Stimulated activated naive B cell treated with anti-CD40 and anti-IgM and Interleukin-4, amounts not matched to agents 10 μg/mL and 1 μg/mL and 100 μg/mL, for 72 hours (primary cell): ENCODE data around the gene SSB.
"Not testable (repeated sequence)": the region's sequence is repeated elsewhere in the genome, so short reads cannot be mapped to it uniquely, and the experiment has no call there.

ENCODE experiments used
- ATAC-seq, 2 donors: fragments of 150-1000 bp; cut with Tn5 transposase; replicated peaks; 2 replicates each; pipeline ENCODE4 v1.10.0; 2021; ENCODE audit warnings: moderate library complexity in 1 of 2
- DNase-seq: peaks from one replicate; pipeline ENCODE4 v3.0.0; 2021
- H3K27ac Mint-ChIP-seq: one replicate; pipeline ENCODE4 v1.8.0; 2022; ENCODE audit warnings: mild to moderate bottlenecking, mixed read lengths
- H3K27me3 Mint-ChIP-seq, 2 donors: one replicate each; pipeline ENCODE4 v1.8.0; 2022; ENCODE audit warnings: mixed read lengths in 2 of 2
- H3K36me3 Mint-ChIP-seq, 2 donors: one replicate each; pipeline ENCODE4 v1.8.0; 2022; ENCODE audit warnings: mixed read lengths in 2 of 2, mild to moderate bottlenecking in 1 of 2
- H3K4me1 Mint-ChIP-seq, 2 donors: one replicate each; pipeline ENCODE4 v1.8.0; 2022; ENCODE audit warnings: mixed read lengths in 2 of 2, mild to moderate bottlenecking in 1 of 2
- H3K4me3 Mint-ChIP-seq, 2 donors: one replicate each; pipeline ENCODE4 v1.8.0; 2022; ENCODE audit warnings: mild to moderate bottlenecking in 2 of 2, mixed read lengths in 2 of 2, moderate library complexity in 1 of 2
- H3K9me3 Mint-ChIP-seq, 2 donors: one replicate each; pipeline ENCODE4 v1.8.0; 2022; ENCODE audit warnings: mixed read lengths in 2 of 2, mild to moderate bottlenecking in 1 of 2

The SSB gene

DNA sequence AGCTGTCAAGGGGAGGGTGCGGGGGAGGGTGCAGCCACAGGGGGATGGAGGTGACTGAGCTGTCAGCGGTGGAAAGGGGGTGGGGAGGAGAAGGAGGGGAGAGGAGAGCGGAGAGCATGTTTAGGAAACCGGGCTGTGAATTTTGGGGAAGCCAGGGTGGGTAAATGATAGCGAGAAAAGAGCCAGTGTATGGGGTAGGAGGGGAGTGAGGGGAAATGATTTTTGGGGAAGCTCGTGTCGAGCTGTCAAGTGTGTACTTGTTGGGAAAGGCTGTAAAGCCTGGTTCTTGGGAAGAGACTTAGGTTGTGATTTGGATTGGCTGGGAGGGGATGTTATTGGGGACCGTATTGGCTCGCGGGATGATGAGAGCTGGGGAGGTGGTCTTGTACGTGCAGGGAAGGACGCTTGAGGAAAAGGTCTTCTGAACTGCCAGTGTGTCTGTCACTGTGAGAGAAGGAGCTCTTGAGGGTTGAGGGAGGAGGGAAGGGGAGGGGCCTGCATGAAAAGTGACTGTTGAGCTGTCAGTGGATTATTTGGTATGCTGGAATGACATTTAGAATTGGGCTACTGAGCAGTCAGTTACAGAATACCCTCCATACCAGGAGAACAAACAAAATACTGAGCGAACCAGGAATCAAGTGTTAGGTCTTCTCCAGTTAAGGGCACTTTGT is 29.6 kb downstream of the SSB start:
- ATAC-seq (peak; percentile 25 to 29), DNase-seq (no peak)
- H3K36me3 Mint-ChIP-seq = peaks cover 7 to 13% of the 10 kb centered on the region in 2 donors
- H3K27ac Mint-ChIP-seq = peak overlapping the region; percentile 94
- no peaks in the 10 kb centered on the region for H3K27me3 Mint-ChIP-seq
- H3K9me3 Mint-ChIP-seq = no peaks in the 10 kb centered on the region
- peaks cover 24 to 60% of the 10 kb centered on the region in 2 donors for H3K4me1 Mint-ChIP-seq
- peak overlapping the region; percentile 94 to 98 for H3K4me3 Mint-ChIP-seq

GRCh38 chr2:169834401-169834800 is 35.7 kb downstream of the SSB start:
- peaks cover 17 to 48% of the 10 kb centered on the region in 2 donors for H3K4me1 Mint-ChIP-seq
- no peaks in the 10 kb centered on the region for H3K27me3 Mint-ChIP-seq
- H3K9me3 Mint-ChIP-seq = no peaks in the 10 kb centered on the region
- no peak overlapping the region for H3K4me3 Mint-ChIP-seq
- no peak overlapping the region for H3K27ac Mint-ChIP-seq
- peaks cover 8 to 12% of the 10 kb centered on the region in 2 donors for H3K36me3 Mint-ChIP-seq
- DNase-seq (no peak), ATAC-seq (no peak)

- H3K4me3 Mint-ChIP-seq = no peak overlapping the region
- ATAC-seq (no peak), DNase-seq (no peak)
- H3K27me3 Mint-ChIP-seq = no peaks in the 10 kb centered on the region
- H3K27ac Mint-ChIP-seq = no peak overlapping the region
- peaks cover 19 to 37% of the 10 kb centered on the region in 2 donors for H3K4me1 Mint-ChIP-seq
- H3K9me3 Mint-ChIP-seq = peaks cover 0 to 2% of the 10 kb centered on the region in 2 donors
- H3K36me3 Mint-ChIP-seq = peaks cover 15 to 20% of the 10 kb centered on the region in 2 donors
These were observed 40.2 kb downstream of the SSB start for GRCh38 chr2:169838743-169839489.

DNA sequence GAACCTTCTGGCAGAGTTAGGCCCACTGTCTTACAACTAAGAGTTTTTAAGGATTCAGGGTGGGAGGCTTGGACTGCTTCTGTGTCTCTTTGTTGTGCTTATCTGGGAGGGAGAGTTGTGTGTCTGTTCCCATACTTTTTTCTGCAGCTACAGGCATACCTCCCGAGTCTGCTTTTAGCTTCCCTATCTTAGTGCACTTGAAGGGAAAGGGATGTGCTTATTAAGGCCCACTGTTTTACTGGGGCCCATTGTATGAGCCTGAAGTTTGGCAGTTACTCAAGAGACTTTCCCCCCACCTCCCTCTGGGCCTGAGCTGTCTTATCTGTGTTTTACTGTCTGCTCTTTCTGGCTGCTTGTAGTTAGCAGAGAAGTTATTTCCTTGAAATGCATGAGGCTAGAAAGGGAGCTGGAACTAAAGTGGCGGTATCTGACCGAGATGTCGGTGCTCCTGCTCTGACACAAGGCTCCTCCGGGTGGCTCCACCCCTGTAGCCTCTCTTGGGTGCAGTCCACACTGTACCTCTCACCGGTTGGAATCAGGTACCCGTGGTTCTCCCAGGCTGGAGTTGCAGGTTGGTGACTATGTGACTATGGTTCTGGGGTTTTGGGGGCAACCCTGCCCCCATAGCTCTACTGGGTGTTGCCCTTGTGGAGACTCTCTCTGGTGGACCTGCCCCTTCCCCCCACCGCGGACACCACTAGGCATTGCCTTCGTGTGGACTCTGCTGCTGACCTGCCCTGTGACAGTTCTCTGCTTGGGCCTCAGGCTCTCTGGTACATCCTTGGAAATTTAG is 41.5 kb downstream of the SSB start:
- no peak overlapping the region for H3K4me3 Mint-ChIP-seq
- peaks cover 0 to 2% of the 10 kb centered on the region in 2 donors for H3K9me3 Mint-ChIP-seq
- DNase-seq = no peak
- H3K4me1 Mint-ChIP-seq = peaks cover 21 to 39% of the 10 kb centered on the region in 2 donors
- H3K27me3 Mint-ChIP-seq = no peaks in the 10 kb centered on the region
- no peak for ATAC-seq
- H3K27ac Mint-ChIP-seq = peak overlapping the region; percentile 9
- H3K36me3 Mint-ChIP-seq = peaks cover 19 to 27% of the 10 kb centered on the region in 2 donors

- DNase-seq (no peak), ATAC-seq (no peak)
- Mint-ChIP-seq H3K4me3 (no peak overlapping the region), H3K27me3 (no peaks in the 10 kb centered on the region), H3K4me1 (peaks cover 21 to 36% of the 10 kb centered on the region in 2 donors), H3K27ac (no peak overlapping the region), H3K9me3 (peaks cover 0 to 2% of the 10 kb centered on the region in 2 donors), H3K36me3 (peaks cover 21 to 31% of the 10 kb centered on the region in 2 donors)
These were observed 42.1 kb downstream of the SSB start for GRCh38 chr2:169840747-169841142.

GRCh38 chr2:169841625-169842024 is 43.0 kb downstream of the SSB start:
- not testable (repeated sequence) for H3K9me3 Mint-ChIP-seq, H3K4me3 Mint-ChIP-seq, H3K27ac Mint-ChIP-seq, ATAC-seq, DNase-seq, H3K27me3 Mint-ChIP-seq
- H3K4me1 Mint-ChIP-seq = peaks cover 21 to 42% of the 10 kb centered on the region in 2 donors
- H3K36me3 Mint-ChIP-seq = peaks cover 21 to 31% of the 10 kb centered on the region in 2 donors

- no peak for ATAC-seq
These were observed 46.3 kb downstream of the SSB start for GRCh38 chr2:169845016-169845415.

GRCh38 chr2:169848959-169849693 is 50.5 kb downstream of the SSB start:
- not testable (repeated sequence) for H3K27ac Mint-ChIP-seq, ATAC-seq

More at GRCh38 chr2:169845016-169845415, 46.3 kb downstream of the SSB start:
- Mint-ChIP-seq H3K4me1 (peaks cover 15 to 39% of the 10 kb centered on the region in 2 donors), H3K36me3 (peaks cover 30 to 37% of the 10 kb centered on the region in 2 donors), H3K9me3 (peaks cover 0 to 5% of the 10 kb centered on the region in 2 donors), H3K27me3 (no peaks in the 10 kb centered on the region), H3K27ac (no peak overlapping the region), H3K4me3 (no peak overlapping the region)
- no peak for DNase-seq

GRCh38 chr2:169849710-169850109 is 51.0 kb downstream of the SSB start:
- Mint-ChIP-seq H3K4me3 (no peak overlapping the region), H3K4me1 (peaks cover 14 to 54% of the 10 kb centered on the region in 2 donors), H3K27me3 (no peaks in the 10 kb centered on the region), H3K36me3 (peaks cover 22 to 38% of the 10 kb centered on the region in 2 donors), H3K27ac (peak overlapping the region; percentile 17), H3K9me3 (peaks cover 0 to 6% of the 10 kb centered on the region in 2 donors)
- DNase-seq = no peak
- ATAC-seq = no peak

More at GRCh38 chr2:169848959-169849693, 50.5 kb downstream of the SSB start:
- not testable (repeated sequence) for DNase-seq, H3K9me3 Mint-ChIP-seq, H3K4me3 Mint-ChIP-seq, H3K27me3 Mint-ChIP-seq
- Mint-ChIP-seq H3K4me1 (peaks cover 14 to 59% of the 10 kb centered on the region in 2 donors), H3K36me3 (peaks cover 25 to 42% of the 10 kb centered on the region in 2 donors)

- ATAC-seq = peak in 1 of 2 donors; percentile 20
- Mint-ChIP-seq H3K9me3 (peaks cover 0 to 6% of the 10 kb centered on the region in 2 donors), H3K4me3 (no peak overlapping the region), H3K36me3 (peaks cover 14 to 31% of the 10 kb centered on the region in 2 donors), H3K4me1 (peaks cover 9 to 30% of the 10 kb centered on the region in 2 donors), H3K27me3 (no peaks in the 10 kb centered on the region), H3K27ac (peak overlapping the region; percentile 0)
- no peak for DNase-seq
These were observed 54.5 kb downstream of the SSB start for GRCh38 chr2:169853041-169853668.

- H3K27ac Mint-ChIP-seq, H3K9me3 Mint-ChIP-seq, DNase-seq, H3K27me3 Mint-ChIP-seq, H3K4me3 Mint-ChIP-seq, ATAC-seq: not testable (repeated sequence)
- peaks cover 12 to 28% of the 10 kb centered on the region in 2 donors for H3K36me3 Mint-ChIP-seq
- H3K4me1 Mint-ChIP-seq = peaks cover 9 to 25% of the 10 kb centered on the region in 2 donors
These were observed 56.9 kb downstream of the SSB start for GRCh38 chr2:169855281-169856258.

DNA sequence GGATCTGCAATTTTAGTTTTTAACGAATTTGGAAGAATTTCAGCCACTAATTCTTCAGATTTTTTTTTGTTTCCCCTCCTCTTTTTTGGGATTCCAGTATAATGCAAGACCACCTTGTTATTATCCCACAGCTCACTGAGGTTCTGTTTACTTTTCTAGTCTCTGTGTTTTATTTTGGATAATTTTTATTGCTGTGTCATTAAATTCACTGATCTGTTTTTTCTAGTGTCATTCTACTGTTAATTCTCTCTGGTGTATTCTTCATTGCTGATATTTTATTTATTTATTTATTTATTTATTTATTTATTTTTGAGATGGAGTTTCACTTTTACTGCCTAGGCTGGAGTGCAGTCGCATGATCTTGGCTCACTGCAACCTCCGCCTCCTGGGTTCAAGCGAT is 60.8 kb downstream of the SSB start:
- Mint-ChIP-seq H3K27ac (no peak overlapping the region), H3K9me3 (no peaks in the 10 kb centered on the region), H3K27me3 (no peaks in the 10 kb centered on the region), H3K4me1 (peaks cover 0 to 10% of the 10 kb centered on the region in 2 donors), H3K36me3 (peaks cover 7 to 17% of the 10 kb centered on the region in 2 donors), H3K4me3 (no peak overlapping the region)
- no peak for ATAC-seq
- DNase-seq = no peak
